ENCODE results near the gene GABARAPL1.

- TF ChIP-seq CTCF (IDR thresholded peaks at IDR 0.05) (no peak), POLR2A (IDR thresholded peaks at IDR 0.05) (no peak)
These were observed 20.8 kb upstream of the GABARAPL1 start for GRCh38 chr12:10191865-10192264.

All from heart left ventricle (tissue), 13 donors.